ENCODE data around the gene INSIG1.

The INSIG1 gene

DNA sequence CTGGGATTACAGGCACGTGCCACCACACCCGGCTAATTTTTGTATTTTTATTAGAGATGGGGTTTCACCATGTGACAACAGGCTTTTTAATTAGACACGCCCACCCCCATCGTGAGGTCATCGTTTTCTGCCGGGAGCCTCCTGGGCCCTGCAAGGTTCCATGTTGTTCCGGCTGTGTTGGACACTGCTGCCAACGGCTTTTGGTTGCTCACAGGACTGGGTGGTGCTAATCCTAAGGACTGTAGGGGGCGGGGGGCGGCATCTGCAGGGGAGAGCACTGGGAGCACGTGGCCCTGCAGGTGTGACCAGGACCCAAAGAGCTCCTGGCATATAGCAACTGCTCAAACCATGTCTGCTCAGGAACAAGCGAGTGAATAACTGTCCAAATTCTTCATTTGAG is 29.5 kb upstream of the INSIG1 start:
- no peaks in the 10 kb centered on the region for H3K27me3 ChIP-seq (ENCODE audit: control insufficient read depth, insufficient read depth, low read length)
- H3K9ac ChIP-seq (ENCODE audit: low read depth, low read length), result no peak overlapping the region
- no peak overlapping the region for H3K4me3 ChIP-seq (ENCODE audit: low read depth, low read length)
- no peaks in the 10 kb centered on the region for H3K4me1 ChIP-seq (ENCODE audit: control insufficient read depth, insufficient read depth, low read length)
- H3K36me3 ChIP-seq (ENCODE audit: control insufficient read depth, insufficient read depth, low read length), result no peaks in the 10 kb centered on the region
- no peaks in the 10 kb centered on the region for H3K9me3 ChIP-seq (ENCODE audit: control insufficient read depth, insufficient read depth, low read length)

DNA sequence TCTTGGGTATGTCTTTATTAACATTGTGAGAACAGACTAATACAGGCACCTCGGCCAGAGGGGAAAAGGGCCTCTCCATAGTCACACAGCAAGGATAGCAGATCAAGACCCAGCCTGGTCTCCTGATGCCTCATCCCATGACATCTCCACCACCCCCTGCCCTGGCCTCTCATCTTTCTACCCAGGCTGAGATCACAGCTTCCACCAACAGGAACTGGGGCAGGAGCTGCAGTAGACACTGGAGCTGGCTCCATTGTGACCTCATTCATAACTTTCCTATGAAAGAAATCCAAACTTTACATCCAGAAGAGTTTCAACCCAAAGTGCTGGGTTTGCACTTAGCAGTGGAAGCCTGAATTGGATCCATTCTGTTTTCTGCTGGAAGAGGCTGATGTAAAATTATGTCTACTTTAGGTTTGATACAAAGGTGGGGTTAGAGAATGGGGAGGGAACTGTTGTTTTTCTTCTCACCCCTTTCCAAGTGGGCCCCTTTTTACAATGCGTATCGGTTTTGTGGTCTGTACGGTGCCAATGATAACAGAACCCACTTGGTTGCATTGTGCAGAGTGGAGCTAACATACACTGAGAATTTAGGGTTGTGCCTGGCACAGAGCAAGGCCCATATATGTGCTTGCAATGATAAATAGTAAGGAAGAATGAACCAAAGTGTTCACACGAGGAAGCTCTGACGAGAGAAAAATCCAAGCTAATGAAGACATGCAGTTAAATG is 28.6 kb upstream of the INSIG1 start:
- no peak overlapping the region for H3K9ac ChIP-seq (ENCODE audit: low read depth, low read length)
- H3K4me3 ChIP-seq (ENCODE audit: low read depth, low read length), result no peak overlapping the region
- H3K4me1 ChIP-seq (ENCODE audit: control insufficient read depth, insufficient read depth, low read length), result no peaks in the 10 kb centered on the region
- H3K27me3 ChIP-seq (ENCODE audit: control insufficient read depth, insufficient read depth, low read length), result no peaks in the 10 kb centered on the region
- no peaks in the 10 kb centered on the region for H3K36me3 ChIP-seq (ENCODE audit: control insufficient read depth, insufficient read depth, low read length)
- no peaks in the 10 kb centered on the region for H3K9me3 ChIP-seq (ENCODE audit: control insufficient read depth, insufficient read depth, low read length)

DNA sequence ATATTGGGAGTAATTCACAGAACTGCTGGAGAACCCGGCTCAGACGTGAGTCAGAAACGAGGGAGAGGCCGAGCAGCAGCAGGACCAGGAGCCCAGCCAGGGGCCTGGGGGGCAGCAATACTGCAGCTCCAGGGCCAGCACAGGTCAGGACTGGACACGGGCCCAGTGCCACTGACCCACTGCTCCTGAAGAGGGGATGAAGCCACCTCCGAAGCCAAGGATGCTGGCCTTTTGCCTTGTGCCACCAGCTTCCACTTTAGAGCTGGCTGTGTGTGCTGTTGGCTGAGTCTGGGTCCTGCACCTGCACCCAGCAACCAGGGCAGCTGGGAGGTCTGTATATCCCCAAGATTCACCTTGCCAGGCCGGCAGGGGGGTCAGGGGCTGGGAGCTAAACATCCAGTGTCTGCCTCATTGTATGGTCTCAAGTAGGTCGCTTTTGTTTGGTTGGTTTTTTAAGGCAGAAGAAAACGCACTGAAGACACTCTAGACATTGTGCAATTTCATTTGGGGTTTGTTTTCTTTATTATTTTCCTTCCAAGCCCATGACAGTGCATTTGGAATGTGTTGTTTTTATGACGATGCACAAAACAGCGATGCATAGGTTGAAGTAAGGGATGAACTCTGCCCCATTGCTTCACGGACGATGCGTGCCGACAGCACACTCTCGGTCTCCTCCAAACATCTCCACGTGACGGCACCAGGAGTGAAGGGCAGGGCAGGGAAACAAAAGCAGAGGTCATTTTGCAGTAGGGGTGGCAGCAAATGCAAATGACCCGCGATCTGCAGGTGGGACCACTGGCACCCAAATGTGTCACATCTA is 27.7 kb upstream of the INSIG1 start:
- no peaks in the 10 kb centered on the region for H3K36me3 ChIP-seq (ENCODE audit: control insufficient read depth, insufficient read depth, low read length)
- H3K4me3 ChIP-seq (ENCODE audit: low read depth, low read length), result no peak overlapping the region
- no peaks in the 10 kb centered on the region for H3K27me3 ChIP-seq (ENCODE audit: control insufficient read depth, insufficient read depth, low read length)
- no peaks in the 10 kb centered on the region for H3K9me3 ChIP-seq (ENCODE audit: control insufficient read depth, insufficient read depth, low read length)
- no peak overlapping the region for H3K9ac ChIP-seq (ENCODE audit: low read depth, low read length)
- no peaks in the 10 kb centered on the region for H3K4me1 ChIP-seq (ENCODE audit: control insufficient read depth, insufficient read depth, low read length)

DNA sequence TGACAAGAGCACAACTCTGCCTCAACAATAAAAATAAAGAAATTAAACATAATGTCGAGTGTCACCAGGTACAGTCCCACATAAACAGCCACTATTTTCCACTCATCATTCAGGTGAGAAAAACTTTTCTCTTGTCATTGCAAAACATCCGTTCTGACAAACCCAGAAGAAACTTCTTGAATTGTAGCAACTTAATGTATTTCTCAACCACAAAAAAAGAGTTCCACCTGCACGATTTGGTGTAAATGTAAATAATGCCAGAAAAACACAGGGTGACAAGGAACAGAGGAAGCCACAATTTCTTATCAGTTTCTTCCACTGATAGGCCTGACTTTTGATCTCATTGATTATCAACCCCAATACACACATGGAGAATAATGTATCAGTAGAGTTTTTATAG is 26.8 kb upstream of the INSIG1 start:
- Histone ChIP-seq H3K27me3 (ENCODE audit: control insufficient read depth, insufficient read depth, low read length) (no peaks in the 10 kb centered on the region), H3K4me1 (ENCODE audit: control insufficient read depth, insufficient read depth, low read length) (no peaks in the 10 kb centered on the region), H3K4me3 (ENCODE audit: low read depth, low read length) (no peak overlapping the region)

DNA sequence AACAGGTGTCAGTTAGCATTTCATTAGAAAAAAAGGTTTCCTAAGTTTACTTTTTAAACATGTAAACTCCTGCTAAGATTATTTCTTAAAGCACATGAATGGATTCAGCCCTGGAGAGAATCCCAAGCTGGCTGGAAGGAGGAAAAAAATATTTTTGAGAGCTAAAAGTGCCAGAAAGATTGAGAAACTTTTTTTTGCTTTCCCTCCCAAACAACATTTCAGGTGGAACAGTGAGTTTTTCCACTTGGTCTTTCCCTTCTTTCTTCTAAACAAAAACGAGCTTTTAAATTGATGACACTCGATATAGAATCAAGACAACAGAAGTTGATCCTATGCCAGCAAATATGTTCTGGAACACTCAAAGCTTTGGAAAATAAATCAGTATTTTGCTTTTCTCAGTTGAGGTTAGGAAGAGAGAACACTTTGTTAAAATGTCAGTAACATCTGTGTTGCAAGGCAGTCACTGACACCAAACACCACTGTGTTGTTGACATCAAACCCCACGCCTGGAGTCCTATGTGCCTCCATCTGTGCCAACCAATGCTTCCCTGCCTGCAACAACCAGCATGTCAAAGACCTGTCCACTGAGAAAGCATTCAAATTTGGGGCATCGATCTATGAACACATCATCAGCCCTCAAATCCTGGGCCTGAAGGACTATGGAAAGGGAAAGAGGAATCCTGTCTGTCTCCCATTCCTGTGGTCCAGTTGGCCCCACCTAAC is 22.9 kb upstream of the INSIG1 start:
- no peak overlapping the region for H3K4me3 ChIP-seq (ENCODE audit: low read depth, low read length)
- no peaks in the 10 kb centered on the region for H3K9me3 ChIP-seq (ENCODE audit: control insufficient read depth, insufficient read depth, low read length)
- H3K27me3 ChIP-seq (ENCODE audit: control insufficient read depth, insufficient read depth, low read length), result no peaks in the 10 kb centered on the region
- no peaks in the 10 kb centered on the region for H3K36me3 ChIP-seq (ENCODE audit: control insufficient read depth, insufficient read depth, low read length)
- H3K4me1 ChIP-seq (ENCODE audit: control insufficient read depth, insufficient read depth, low read length), result no peaks in the 10 kb centered on the region
- H3K9ac ChIP-seq (ENCODE audit: low read depth, low read length), result no peak overlapping the region

More for the DNA sequence above, 26.8 kb upstream of the INSIG1 start:
- Histone ChIP-seq H3K9me3 (ENCODE audit: control insufficient read depth, insufficient read depth, low read length) (no peaks in the 10 kb centered on the region), H3K9ac (ENCODE audit: low read depth, low read length) (no peak overlapping the region), H3K36me3 (ENCODE audit: control insufficient read depth, insufficient read depth, low read length) (no peaks in the 10 kb centered on the region)

DNA sequence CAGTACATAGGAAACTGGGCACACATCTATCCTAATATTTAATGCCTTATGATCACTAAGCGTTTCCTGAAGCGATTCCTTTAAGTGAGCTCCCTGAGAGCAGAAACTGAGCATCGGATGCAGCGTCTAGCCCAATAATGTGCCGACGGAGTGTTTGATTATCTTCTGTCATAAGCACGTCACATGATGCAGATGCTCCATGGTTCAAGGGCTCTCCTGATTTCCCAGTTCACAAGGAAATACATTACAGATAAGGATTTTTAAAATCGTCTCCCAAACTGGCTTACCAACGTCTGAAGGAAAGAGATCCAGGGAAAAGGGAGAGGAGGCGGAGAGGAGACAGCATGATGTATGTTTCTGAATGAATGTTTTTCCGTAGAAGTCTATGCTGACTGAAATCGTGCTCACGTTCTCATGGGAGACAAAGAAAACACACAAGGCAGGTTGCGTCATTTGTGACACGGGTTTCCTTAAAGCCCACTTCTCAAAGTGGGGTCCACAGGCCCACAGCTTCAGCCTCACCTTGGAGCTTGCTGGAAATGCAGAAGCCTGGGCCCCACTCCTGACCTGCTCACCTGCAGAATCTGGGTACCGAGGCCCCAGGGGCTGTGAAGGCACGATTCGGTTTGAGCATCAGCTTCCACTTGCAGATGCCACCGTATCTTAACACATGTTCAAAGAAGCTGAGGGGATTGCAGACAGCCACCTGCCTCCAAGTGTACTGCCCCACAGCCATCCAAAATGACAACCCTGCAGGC is 21.5 kb upstream of the INSIG1 start:
- H3K9ac ChIP-seq (ENCODE audit: low read depth, low read length), result no peak overlapping the region
- no peaks in the 10 kb centered on the region for H3K9me3 ChIP-seq (ENCODE audit: control insufficient read depth, insufficient read depth, low read length)
- H3K4me3 ChIP-seq (ENCODE audit: low read depth, low read length), result no peak overlapping the region
- H3K27me3 ChIP-seq (ENCODE audit: control insufficient read depth, insufficient read depth, low read length), result no peaks in the 10 kb centered on the region
- no peaks in the 10 kb centered on the region for H3K36me3 ChIP-seq (ENCODE audit: control insufficient read depth, insufficient read depth, low read length)
- no peaks in the 10 kb centered on the region for H3K4me1 ChIP-seq (ENCODE audit: control insufficient read depth, insufficient read depth, low read length)

DNA sequence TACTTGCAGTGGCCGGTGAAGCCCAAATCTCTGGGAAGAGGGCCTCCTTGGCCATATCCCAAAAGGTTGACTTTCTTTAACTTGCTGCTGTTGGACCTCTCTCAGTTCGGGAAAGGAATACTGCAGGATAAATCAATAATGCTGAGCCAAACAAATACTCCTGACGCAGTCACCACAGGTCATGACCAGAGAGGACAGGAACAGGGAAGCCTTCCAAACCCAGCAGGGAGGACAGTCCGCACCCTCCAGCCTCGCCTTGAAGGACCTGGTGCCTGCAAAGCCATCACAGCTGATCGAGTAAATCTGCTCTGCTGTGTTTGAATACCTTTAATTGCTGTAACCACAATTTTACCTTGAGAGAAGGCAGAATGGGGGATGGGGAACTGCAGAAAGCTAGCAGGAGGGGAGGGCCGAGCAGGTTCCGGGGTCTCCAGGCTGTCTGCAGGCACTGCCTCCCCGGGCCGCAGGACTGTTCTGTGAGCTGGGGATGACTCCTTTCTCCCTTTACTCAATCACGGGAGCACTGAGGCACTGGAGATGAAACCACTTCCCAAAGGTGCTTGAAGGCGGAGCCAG is 20.8 kb upstream of the INSIG1 start:
- Histone ChIP-seq H3K4me3 (ENCODE audit: low read depth, low read length) (no peak overlapping the region), H3K4me1 (ENCODE audit: control insufficient read depth, insufficient read depth, low read length) (no peaks in the 10 kb centered on the region), H3K9ac (ENCODE audit: low read depth, low read length) (no peak overlapping the region), H3K9me3 (ENCODE audit: control insufficient read depth, insufficient read depth, low read length) (no peaks in the 10 kb centered on the region), H3K27me3 (ENCODE audit: control insufficient read depth, insufficient read depth, low read length) (no peaks in the 10 kb centered on the region), H3K36me3 (ENCODE audit: control insufficient read depth, insufficient read depth, low read length) (no peaks in the 10 kb centered on the region)

DNA sequence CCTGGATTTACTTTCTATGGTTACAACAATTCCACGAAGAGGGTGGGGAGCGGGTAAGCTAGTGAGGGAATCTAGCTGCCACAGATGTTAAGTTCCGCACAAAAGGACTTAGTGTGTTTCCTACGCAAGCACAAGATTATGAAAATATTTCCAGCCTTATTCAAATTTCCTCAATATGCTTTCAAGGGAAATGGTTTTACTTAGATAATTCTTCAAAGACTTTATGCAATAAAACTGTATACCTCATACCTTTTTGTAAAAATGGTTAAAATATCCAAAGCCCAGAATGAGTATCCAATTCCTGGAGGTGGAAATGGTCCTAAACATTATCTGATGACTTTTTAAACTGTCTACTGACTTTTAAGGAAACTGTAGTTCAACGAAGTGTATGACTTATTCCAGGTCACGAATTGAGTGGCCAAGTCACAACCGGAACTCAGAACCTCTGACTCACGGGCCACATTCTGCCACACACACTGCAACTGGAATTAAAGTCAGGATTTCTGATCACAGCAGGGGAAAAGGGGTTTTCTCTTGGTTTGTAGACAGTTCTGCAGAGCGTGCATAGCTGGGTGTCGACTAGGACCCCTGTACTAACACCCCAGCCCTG is 20.2 kb upstream of the INSIG1 start:
- Histone ChIP-seq H3K9ac (ENCODE audit: low read depth, low read length) (no peak overlapping the region), H3K4me1 (ENCODE audit: control insufficient read depth, insufficient read depth, low read length) (no peaks in the 10 kb centered on the region), H3K4me3 (ENCODE audit: low read depth, low read length) (no peak overlapping the region), H3K27me3 (ENCODE audit: control insufficient read depth, insufficient read depth, low read length) (no peaks in the 10 kb centered on the region), H3K36me3 (ENCODE audit: control insufficient read depth, insufficient read depth, low read length) (no peaks in the 10 kb centered on the region), H3K9me3 (ENCODE audit: control insufficient read depth, insufficient read depth, low read length) (no peaks in the 10 kb centered on the region)

DNA sequence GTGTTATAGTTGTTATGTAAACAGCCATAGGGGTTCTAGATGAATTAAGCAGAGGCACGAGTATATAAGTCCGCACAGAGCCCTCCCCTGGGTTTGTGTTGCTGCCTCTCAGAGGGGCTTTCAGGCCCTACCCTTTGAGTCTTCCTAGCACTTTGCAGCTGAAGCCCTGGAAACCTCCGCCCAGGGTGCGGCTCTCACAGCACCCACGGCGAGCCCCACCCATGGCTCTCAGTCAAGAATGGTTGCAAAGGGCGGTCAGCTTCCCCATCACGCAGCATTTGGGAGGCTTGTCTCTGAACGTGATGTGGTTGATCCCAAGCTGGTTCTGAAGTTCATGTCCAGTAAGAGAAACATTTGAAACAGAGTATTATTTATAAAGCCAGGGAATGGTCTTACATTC is 18.8 kb upstream of the INSIG1 start:
- Histone ChIP-seq H3K27me3 (ENCODE audit: control insufficient read depth, insufficient read depth, low read length) (no peaks in the 10 kb centered on the region), H3K4me1 (ENCODE audit: control insufficient read depth, insufficient read depth, low read length) (no peaks in the 10 kb centered on the region), H3K36me3 (ENCODE audit: control insufficient read depth, insufficient read depth, low read length) (no peaks in the 10 kb centered on the region), H3K9ac (ENCODE audit: low read depth, low read length) (no peak overlapping the region), H3K9me3 (ENCODE audit: control insufficient read depth, insufficient read depth, low read length) (no peaks in the 10 kb centered on the region), H3K4me3 (ENCODE audit: low read depth, low read length) (no peak overlapping the region)

DNA sequence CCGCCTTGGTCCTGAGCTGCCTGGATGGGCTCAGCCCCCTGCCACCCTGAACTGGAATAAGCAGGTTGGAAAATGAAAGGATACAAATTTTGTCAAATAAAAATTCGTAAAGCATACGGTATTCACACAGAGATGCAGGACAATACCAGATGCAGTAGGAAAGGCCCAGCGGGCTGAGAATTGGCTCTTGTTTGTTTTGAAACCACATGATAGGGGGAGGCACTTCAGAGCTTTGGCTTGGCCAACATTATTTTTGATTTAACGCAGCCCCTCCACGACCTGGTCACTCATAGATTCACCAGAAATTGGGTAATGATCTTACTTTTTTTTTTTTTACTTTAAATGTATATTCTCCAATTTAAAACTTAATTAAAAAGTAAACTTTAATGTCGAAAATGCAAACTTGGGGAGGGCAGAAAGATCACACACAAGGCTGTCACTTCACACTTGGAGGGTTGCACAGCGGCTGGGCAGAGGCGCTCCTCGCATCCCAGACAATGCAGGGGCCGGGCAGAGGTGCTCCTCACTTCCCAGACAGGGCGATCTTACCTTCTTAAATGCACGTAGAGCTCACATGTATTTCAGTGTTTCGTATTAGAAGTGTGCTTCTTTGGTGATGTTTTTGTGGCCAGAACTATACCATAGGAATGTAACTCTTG is 17.8 kb upstream of the INSIG1 start:
- no peaks in the 10 kb centered on the region for H3K9me3 ChIP-seq (ENCODE audit: control insufficient read depth, insufficient read depth, low read length)
- no peaks in the 10 kb centered on the region for H3K36me3 ChIP-seq (ENCODE audit: control insufficient read depth, insufficient read depth, low read length)
- H3K4me3 ChIP-seq (ENCODE audit: low read depth, low read length), result no peak overlapping the region
- H3K4me1 ChIP-seq (ENCODE audit: control insufficient read depth, insufficient read depth, low read length), result no peaks in the 10 kb centered on the region
- no peaks in the 10 kb centered on the region for H3K27me3 ChIP-seq (ENCODE audit: control insufficient read depth, insufficient read depth, low read length)
- H3K9ac ChIP-seq (ENCODE audit: low read depth, low read length), result no peak overlapping the region

All from iPS-15b (cell line).